Measurements from ENCODE around the gene NR3C2. TPM values are rescaled to one million over a fixed set of nuclear protein-coding genes. Genes with fewer than 3 reads are reported as not detected.

The NR3C2 gene
- polyA plus RNA-seq, 1 of the 3 experiments (the other 2 are of a cell fraction): 0.02 TPM

- Histone ChIP-seq H3K9me3 (no peaks in the 10 kb centered on the region), H3K79me2 (ENCODE audit: insufficient read depth) (no peaks in the 10 kb centered on the region), H3F3A (replicated peaks; ENCODE audit: insufficient read depth) (no peaks in the 10 kb centered on the region), H3K9ac (no peak overlapping the region), H3K4me1 (ENCODE audit: control insufficient read depth in 1 of 2, insufficient read depth in 2 of 2, low read depth in 1 of 2, low read length in 1 of 2) (no peaks in the 10 kb centered on the region; a peak in 1 of 4 replicates), H3K36me3 (replicated peaks in 1 of 2; ENCODE audit: control insufficient read depth in 1 of 2, insufficient read depth in 2 of 2, low read length in 1 of 2) (no peaks in the 10 kb centered on the region), H2AFZ (ENCODE audit: low read depth) (no peak overlapping the region), H3K4me3 (ENCODE audit: low read depth in 2 of 2, low read length in 1 of 2) (no peak overlapping the region), H3K27ac (ENCODE audit: low read depth in 2 of 2, low read length in 1 of 2) (no peak overlapping the region), H3K4me2 (no peak overlapping the region), H4K20me1 (ENCODE audit: insufficient read depth) (no peaks in the 10 kb centered on the region), H3K9me2 (no peaks in the 10 kb centered on the region), H3K27me3 (ENCODE audit: insufficient read depth) (no peaks in the 10 kb centered on the region)
- ChIA-PET CTCF (no interaction called here), POLR2A (no interaction called here)
- 93% methylated on average over 5 of the region's 5 CpGs for WGBS (ENCODE audit: low lambda C conversion rate)
- no peak for DNase-seq
- no peak for TF ChIP-seq IRF3 (IDR thresholded peaks at IDR 0.05; ENCODE audit: low read depth, low read length)
- TF ChIP-seq RCOR1 (IDR thresholded peaks at IDR 0.05; ENCODE audit: low read length): no peak
- TF ChIP-seq EP300 (IDR thresholded peaks at IDR 0.05; ENCODE audit: borderline replicate concordance in 1 of 2, low read depth in 1 of 2, low read length in 1 of 2): no peak
- TF ChIP-seq FOSL2 (IDR thresholded peaks at IDR 0.05; ENCODE audit: borderline replicate concordance, low read depth): no peak
- no peak for TF ChIP-seq RFX5 (IDR thresholded peaks at IDR 0.05; ENCODE audit: low read length)
- no peak for TF ChIP-seq PBX3 (IDR thresholded peaks at IDR 0.05)
- TF ChIP-seq NFIC (IDR thresholded peaks at IDR 0.05; ENCODE audit: borderline replicate concordance): no peak
- TF ChIP-seq FOXJ3 (CRISPR knock-in tag; IDR thresholded peaks at IDR 0.05): no peak
- no peak for TF ChIP-seq GABPA (IDR thresholded peaks at IDR 0.05; ENCODE audit: low read depth)
- no peak for TF ChIP-seq USF2 (IDR thresholded peaks at IDR 0.05; ENCODE audit: borderline replicate concordance, low read depth, low read length)
Observed at GRCh38 chr4:148097801-148098200, 344.4 kb downstream of the NR3C2 start.

GRCh38 chr4:148095346-148095923, 346.8 kb downstream of the NR3C2 start:
- no peak overlapping the region for H3K4me3 ChIP-seq (ENCODE audit: low read depth in 2 of 2, low read length in 1 of 2)
- no peak overlapping the region for H3K4me2 ChIP-seq
- no peaks in the 10 kb centered on the region for H3K9me2 ChIP-seq
- ChIA-PET CTCF (no interaction called here), POLR2A (no interaction called here)
- peaks cover 0 to 5% of the 10 kb centered on the region in 2 experiments; a peak in 1 of 4 replicates for H3K4me1 ChIP-seq (ENCODE audit: control insufficient read depth in 1 of 2, insufficient read depth in 2 of 2, low read depth in 1 of 2, low read length in 1 of 2)
- H3K9ac ChIP-seq: no peak overlapping the region
- no peaks in the 10 kb centered on the region for H3K36me3 ChIP-seq (replicated peaks in 1 of 2; ENCODE audit: control insufficient read depth in 1 of 2, insufficient read depth in 2 of 2, low read length in 1 of 2)
- no peaks in the 10 kb centered on the region for H3K27me3 ChIP-seq (ENCODE audit: insufficient read depth)
- no peak for DNase-seq
- H2AFZ ChIP-seq (ENCODE audit: low read depth): no peak overlapping the region
- H4K20me1 ChIP-seq (ENCODE audit: insufficient read depth): no peaks in the 10 kb centered on the region
- H3K27ac ChIP-seq (ENCODE audit: low read depth in 2 of 2, low read length in 1 of 2): no peak overlapping the region
- H3F3A ChIP-seq (replicated peaks; ENCODE audit: insufficient read depth): no peaks in the 10 kb centered on the region
- WGBS (ENCODE audit: low lambda C conversion rate): 93% methylated on average over 5 of the region's 5 CpGs
- H3K79me2 ChIP-seq (ENCODE audit: insufficient read depth): no peaks in the 10 kb centered on the region
- no peaks in the 10 kb centered on the region for H3K9me3 ChIP-seq
- TF ChIP-seq SIN3A (IDR thresholded peaks at IDR 0.05; ENCODE audit: borderline replicate concordance, low read depth, low read length): no peak
- no peak for TF ChIP-seq USF2 (IDR thresholded peaks at IDR 0.05; ENCODE audit: borderline replicate concordance, low read depth, low read length)
- no peak for TF ChIP-seq NFIC (IDR thresholded peaks at IDR 0.05; ENCODE audit: borderline replicate concordance)
- TF ChIP-seq FOXJ3 (CRISPR knock-in tag; IDR thresholded peaks at IDR 0.05): no peak
- TF ChIP-seq RXRA (IDR thresholded peaks at IDR 0.05; ENCODE audit: borderline replicate concordance, low read depth): no peak
- TF ChIP-seq POLR2AphosphoS5 (IDR thresholded peaks at IDR 0.05; ENCODE audit: low read depth, low read length): no peak
- no peak for TF ChIP-seq REST (IDR thresholded peaks at IDR 0.05; ENCODE audit: low read depth, low read length)
- TF ChIP-seq CHD2 (IDR thresholded peaks at IDR 0.05; ENCODE audit: low read length, partially characterized antibody): no peak
- no peak for TF ChIP-seq SMC3 (IDR thresholded peaks at IDR 0.05; ENCODE audit: low read depth, low read length)
- TF ChIP-seq TEAD4 (IDR thresholded peaks at IDR 0.05; ENCODE audit: borderline replicate concordance, insufficient read depth): no peak
- no peak for TF ChIP-seq TCF12 (IDR thresholded peaks at IDR 0.05)
- no peak for TF ChIP-seq IRF3 (IDR thresholded peaks at IDR 0.05; ENCODE audit: low read depth, low read length)

Measured in SK-N-SH (cell line).